H54 (cell line): ENCODE measurements around the gene NRAP.

Experiments used
- DNase-seq: peaks from one replicate; pipeline ENCODE4 v3.0.0; 2011; ENCODE audit warnings: low spot score, mixed read lengths; ENCODE audit not compliant: insufficient read length
- FAIRE-seq: peaks from 3 replicates; lab custom pipeline; 2011; peaks lifted over from hg19 to GRCh38; lab: Jason Lieb, UNC
- POLR2A ChIP-seq: IDR thresholded peaks from 2 replicates; pipeline ENCODE4 v1.6.1; 2011; ENCODE audit warnings: low read depth, mild to moderate bottlenecking, low read length

The NRAP gene

GRCh38 chr10:113663908-113664307 lies at the start of gene NRAP:
Gene NRAP (minus strand): TSS chr10:113664041. CDS start chr10:113663882, 159 bp downstream.
- no peak for FAIRE-seq
- no peak for TF ChIP-seq POLR2A
- DNase-seq: no peak

- no peak for DNase-seq
- FAIRE-seq: no peak
- no peak for TF ChIP-seq POLR2A
Measured at GRCh38 chr10:113713640-113713982, 49.8 kb upstream of the NRAP start.

GRCh38 chr10:113712755-113713639 lies 49.2 kb upstream of the NRAP start:
- FAIRE-seq: no peak
- TF ChIP-seq POLR2A: no peak
- DNase-seq: no peak

- no peak for FAIRE-seq
- no peak for TF ChIP-seq POLR2A
- no peak for DNase-seq
Measured at GRCh38 chr10:113712024-113712423, 48.2 kb upstream of the NRAP start.

GRCh38 chr10:113711142-113711541 lies 47.3 kb upstream of the NRAP start:
- no peak for TF ChIP-seq POLR2A
- no peak for DNase-seq
- FAIRE-seq: no peak

GRCh38 chr10:113709221-113709838 lies 45.5 kb upstream of the NRAP start:
- no peak for TF ChIP-seq POLR2A
- no peak for FAIRE-seq
- peak; percentile 42 for DNase-seq

- no peak for FAIRE-seq
- DNase-seq: no peak
- no peak for TF ChIP-seq POLR2A
Measured at GRCh38 chr10:113708640-113709039, 44.8 kb upstream of the NRAP start.

GRCh38 chr10:113706623-113707022 lies 42.8 kb upstream of the NRAP start:
- no peak for TF ChIP-seq POLR2A
- DNase-seq (no peak), FAIRE-seq (no peak)

GRCh38 chr10:113705344-113705652 lies 41.5 kb upstream of the NRAP start:
- DNase-seq (no peak), FAIRE-seq (no peak)
- TF ChIP-seq POLR2A: no peak

- TF ChIP-seq POLR2A: no peak
- no peak for FAIRE-seq
- DNase-seq: peak; percentile 9
Measured at GRCh38 chr10:113704637-113705343, 40.9 kb upstream of the NRAP start.

GRCh38 chr10:113697595-113697994 lies 33.8 kb upstream of the NRAP start:
- TF ChIP-seq POLR2A: no peak
- no peak for FAIRE-seq
- DNase-seq: no peak

GRCh38 chr10:113695691-113696090 lies 31.9 kb upstream of the NRAP start:
- DNase-seq (no peak), FAIRE-seq (no peak)
- no peak for TF ChIP-seq POLR2A

GRCh38 chr10:113693348-113693747 lies 29.5 kb upstream of the NRAP start:
- TF ChIP-seq POLR2A: no peak
- DNase-seq (no peak), FAIRE-seq (no peak)

- TF ChIP-seq POLR2A: no peak
- no peak for FAIRE-seq
- DNase-seq: no peak
Measured at GRCh38 chr10:113692271-113692670, 28.4 kb upstream of the NRAP start.

- no peak for TF ChIP-seq POLR2A
- DNase-seq (no peak), FAIRE-seq (no peak)
Measured at GRCh38 chr10:113691381-113691780, 27.5 kb upstream of the NRAP start.
